ENCODE results near the gene RXRA.

Gene RXRA

GRCh38 chr9:134473141-134474054 is 147.1 kb downstream of the RXRA start:
- TF ChIP-seq POLR2A (IDR thresholded peaks at IDR 0.05; ENCODE audit: low read depth, low read length), result no peak
- no peak for DNase-seq (ENCODE audit: insufficient read length, low spot score)
- no peak for FAIRE-seq

DNA sequence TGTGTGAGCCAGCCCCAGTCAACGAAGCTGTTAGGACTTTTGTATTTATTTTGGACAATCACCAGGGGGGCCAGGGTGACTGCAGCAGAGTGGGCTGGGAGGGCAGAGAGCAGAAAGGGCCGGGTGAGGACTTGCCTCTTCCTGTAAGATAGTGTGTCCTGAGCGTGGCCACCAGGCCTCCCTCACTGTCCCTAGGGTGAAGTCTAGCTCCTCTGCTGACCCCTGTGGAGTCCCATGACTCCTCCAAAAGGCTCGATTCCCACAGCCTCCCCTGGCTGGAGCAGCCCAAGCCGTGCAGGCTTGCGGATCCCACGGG is 147.8 kb downstream of the RXRA start:
- FAIRE-seq (no peak), DNase-seq (ENCODE audit: insufficient read length, low spot score) (peak; percentile 61)
- TF ChIP-seq POLR2A (IDR thresholded peaks at IDR 0.05; ENCODE audit: low read depth, low read length), result no peak

DNA sequence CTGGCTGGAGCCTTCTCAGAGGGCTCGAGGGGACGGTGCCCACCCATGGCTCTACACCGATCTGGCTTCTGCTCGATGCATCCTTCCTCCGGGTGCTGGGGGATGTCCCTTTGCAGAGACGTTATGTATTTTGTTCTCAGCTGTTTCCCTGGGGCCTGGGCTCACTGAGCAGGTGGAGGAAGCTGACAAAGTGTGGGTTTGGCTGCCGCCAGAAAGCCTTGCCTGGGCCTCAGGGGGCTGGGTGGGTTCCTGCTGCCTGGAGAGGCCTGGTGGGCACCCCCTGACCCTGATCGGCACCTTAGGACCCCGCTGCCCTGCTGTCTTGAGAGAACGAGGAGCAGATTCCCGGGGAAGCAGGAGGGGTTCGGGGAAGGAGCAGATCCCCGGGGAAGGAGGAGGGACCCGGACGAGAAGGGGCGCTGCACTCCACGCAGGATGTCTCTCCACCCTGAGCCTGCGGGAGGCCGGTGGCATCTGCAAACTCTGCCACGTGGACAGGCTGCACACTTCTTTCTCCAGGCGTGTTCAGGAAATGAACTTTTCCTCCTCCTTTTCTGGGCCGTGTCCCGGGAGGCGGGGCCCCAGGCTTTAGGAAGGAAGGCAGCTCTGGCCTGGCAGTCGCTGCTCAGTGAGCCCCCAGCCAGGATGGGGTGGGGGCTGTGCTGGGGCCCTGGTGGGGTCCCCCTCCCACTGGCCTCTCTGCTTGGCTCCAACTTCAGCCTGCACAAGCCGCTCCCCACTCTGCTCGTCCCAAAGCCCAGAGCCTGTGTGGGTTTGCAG is 148.9 kb downstream of the RXRA start:
- FAIRE-seq (no peak), DNase-seq (ENCODE audit: insufficient read length, low spot score) (peak; percentile 59)

DNA sequence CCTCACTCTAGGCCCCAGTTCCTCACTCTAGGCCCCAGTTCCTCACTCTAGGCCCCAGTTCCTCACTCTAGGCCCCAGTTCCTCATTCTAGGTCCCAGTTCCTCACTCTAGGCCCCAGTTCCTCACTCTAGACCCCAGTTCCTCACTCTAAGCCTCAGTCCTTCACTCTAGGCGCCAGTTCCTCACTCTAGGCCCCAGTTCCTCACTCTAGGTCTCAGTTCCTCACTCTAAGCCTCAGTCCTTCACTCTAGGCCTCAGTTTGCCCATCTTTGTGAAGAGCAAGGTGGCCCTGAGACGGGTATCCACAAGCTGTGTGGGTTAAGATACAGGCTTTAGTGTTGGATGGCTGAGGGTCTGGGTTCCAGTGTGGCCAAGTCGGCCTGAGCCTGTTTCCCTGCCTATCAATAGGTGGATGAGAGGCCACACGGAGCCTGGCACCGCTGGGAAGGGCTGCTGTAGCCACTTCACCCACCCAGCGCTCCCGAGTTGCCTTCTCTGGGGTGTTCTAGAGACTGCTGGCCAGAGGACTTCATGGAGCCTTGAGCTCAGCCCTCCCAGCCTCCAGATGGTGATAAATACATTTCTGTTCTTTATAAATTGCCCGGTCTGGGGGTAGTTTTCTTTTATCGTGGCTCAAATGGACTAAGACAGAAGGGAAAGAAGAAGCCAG is 150.2 kb downstream of the RXRA start:
- no peak for TF ChIP-seq POLR2A (IDR thresholded peaks at IDR 0.05; ENCODE audit: low read depth, low read length)
- DNase-seq (ENCODE audit: insufficient read length, low spot score) (no peak), FAIRE-seq (no peak)

More for the DNA sequence above, 148.9 kb downstream of the RXRA start:
- TF ChIP-seq POLR2A (IDR thresholded peaks at IDR 0.05; ENCODE audit: low read depth, low read length), result no peak

DNA sequence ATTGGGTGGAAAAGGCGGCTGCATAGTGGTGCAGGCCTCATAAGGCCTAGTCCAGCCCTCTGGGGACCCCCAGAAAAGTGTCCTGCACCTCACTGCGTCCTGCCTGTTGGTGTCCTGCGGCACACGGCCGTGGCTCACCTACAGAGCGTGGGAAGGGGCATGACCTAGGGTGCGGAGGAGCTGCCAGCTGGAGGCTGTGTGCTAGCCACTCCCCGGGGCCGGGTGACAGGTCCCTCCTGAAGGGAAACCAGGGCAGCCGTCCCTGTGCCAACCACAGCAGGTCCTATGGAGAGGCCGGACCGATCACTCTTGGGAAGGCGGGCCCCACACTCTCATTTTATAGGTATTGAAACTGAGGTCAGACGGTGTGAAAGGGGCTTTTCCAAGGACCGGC is 150.7 kb downstream of the RXRA start:
- TF ChIP-seq POLR2A (IDR thresholded peaks at IDR 0.05; ENCODE audit: low read depth, low read length), result no peak
- no peak for FAIRE-seq
- no peak for DNase-seq (ENCODE audit: insufficient read length, low spot score)

DNA sequence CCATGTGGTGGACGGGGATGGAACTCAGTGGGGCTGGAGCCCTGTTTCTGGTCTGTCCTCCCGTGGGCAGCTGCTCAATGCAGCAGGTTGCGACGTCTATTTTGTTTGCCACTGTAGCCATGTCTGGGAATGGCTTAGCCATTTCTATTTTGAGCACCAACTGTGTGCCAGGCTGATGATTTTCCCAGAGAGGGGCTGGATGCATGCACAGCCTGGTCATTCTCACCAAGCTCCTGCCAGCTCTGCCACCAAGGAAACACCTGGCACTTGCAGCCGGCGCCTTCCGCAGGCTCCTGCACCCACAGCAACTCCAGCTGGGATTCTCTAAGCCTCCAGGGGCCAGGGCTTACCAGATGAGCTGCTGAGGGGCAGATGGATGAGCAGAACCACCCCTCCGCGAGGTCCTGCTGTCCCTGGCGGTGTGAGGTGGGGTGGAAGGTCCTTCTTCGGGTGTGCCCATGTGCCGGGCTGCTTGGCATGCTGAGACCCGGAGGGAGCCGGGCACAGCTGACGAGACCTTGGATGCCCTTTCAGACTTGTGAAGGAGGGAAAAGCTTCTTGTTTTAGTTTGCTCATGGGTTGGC is 151.2 kb downstream of the RXRA start:
- TF ChIP-seq POLR2A (IDR thresholded peaks at IDR 0.05; ENCODE audit: low read depth, low read length), result no peak
- DNase-seq (ENCODE audit: insufficient read length, low spot score), result no peak
- FAIRE-seq, result no peak

- FAIRE-seq, result no peak
- no peak for DNase-seq (ENCODE audit: insufficient read length, low spot score)
- TF ChIP-seq POLR2A (IDR thresholded peaks at IDR 0.05; ENCODE audit: low read depth, low read length), result no peak
Measured at GRCh38 chr9:134477927-134478326, 151.7 kb downstream of the RXRA start.

DNA sequence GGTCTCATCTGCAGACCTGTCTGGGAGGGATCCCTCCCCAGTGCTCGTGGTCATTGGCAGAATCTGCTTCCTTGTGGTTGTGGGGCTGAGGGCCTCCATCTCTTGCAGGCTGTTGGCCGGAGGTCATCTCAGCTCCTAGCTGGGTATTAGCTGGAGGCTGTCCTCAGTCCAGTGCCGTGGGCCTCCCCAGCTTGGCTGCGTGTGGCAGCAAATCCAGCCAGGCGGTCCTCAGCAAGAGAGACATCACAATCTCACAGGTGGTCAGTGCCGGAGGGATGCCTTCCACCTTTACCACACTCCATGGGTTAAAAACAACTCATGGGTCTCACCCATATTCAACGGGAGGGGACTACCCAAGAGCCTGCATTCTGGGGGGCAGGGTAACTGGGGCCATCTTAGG is 155.5 kb downstream of the RXRA start:
- FAIRE-seq, result no peak
- no peak for TF ChIP-seq POLR2A (IDR thresholded peaks at IDR 0.05; ENCODE audit: low read depth, low read length)
- no peak for DNase-seq (ENCODE audit: insufficient read length, low spot score)

GRCh38 chr9:134482226-134482625 is 156.0 kb downstream of the RXRA start:
- no peak for DNase-seq (ENCODE audit: insufficient read length, low spot score)
- no peak for TF ChIP-seq POLR2A (IDR thresholded peaks at IDR 0.05; ENCODE audit: low read depth, low read length)
- FAIRE-seq, result no peak

DNA sequence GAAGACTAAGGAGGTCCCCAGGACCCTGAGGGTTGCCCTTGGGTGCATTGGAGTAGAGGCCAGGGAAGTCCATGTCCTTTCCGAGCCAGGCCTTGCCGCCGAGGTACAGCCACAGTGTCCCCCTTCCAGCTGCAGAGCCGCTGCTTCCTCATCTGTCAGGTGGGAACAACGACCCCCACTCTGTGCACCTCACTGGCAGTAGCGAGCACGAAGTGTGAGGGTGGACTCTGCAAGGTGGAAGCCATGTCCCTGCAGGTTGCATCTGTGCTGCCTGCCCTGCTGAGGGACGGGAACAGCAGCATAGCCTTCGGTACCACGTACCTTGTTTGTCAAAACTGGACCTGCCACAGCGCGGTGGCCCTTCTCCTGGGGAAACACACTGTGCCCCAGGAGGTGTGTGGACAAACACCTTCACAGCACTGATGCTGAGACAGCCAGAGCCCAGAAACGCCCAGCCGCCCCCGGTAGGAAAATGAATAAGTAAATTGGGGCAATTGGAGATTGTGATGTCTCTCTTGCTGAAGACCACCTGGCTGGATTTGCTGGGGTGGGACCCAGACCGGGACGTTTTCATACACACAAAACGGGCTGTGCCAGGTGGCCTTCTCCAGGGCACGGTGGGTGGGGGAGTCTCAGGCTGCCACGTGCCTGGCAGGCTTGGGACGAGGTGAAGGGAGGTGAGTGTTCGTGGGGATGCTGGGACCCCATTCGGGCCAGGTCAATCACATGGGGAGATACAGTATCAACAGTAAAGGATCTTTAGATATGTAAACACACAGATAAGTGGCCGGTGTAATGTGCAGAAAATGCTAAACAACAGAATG is 157.3 kb downstream of the RXRA start:
- TF ChIP-seq POLR2A (IDR thresholded peaks at IDR 0.05; ENCODE audit: low read depth, low read length), result no peak
- no peak for FAIRE-seq
- DNase-seq (ENCODE audit: insufficient read length, low spot score), result no peak

GRCh38 chr9:134484479-134484878 is 158.2 kb downstream of the RXRA start:
- FAIRE-seq, result no peak
- TF ChIP-seq POLR2A (IDR thresholded peaks at IDR 0.05; ENCODE audit: low read depth, low read length), result no peak
- DNase-seq (ENCODE audit: insufficient read length, low spot score), result no peak

GRCh38 chr9:134485653-134486052 is 159.4 kb downstream of the RXRA start:
- FAIRE-seq (no peak), DNase-seq (ENCODE audit: insufficient read length, low spot score) (no peak)
- TF ChIP-seq POLR2A (IDR thresholded peaks at IDR 0.05; ENCODE audit: low read depth, low read length), result no peak

GRCh38 chr9:134486143-134486591 is 159.9 kb downstream of the RXRA start:
- DNase-seq (ENCODE audit: insufficient read length, low spot score) (no peak), FAIRE-seq (no peak)
- no peak for TF ChIP-seq POLR2A (IDR thresholded peaks at IDR 0.05; ENCODE audit: low read depth, low read length)

All from H54 (cell line).